HEK293 (cell line): Measurements from ENCODE around the gene SIDT2.

Source experiments
- EGR2 ChIP-seq: fragments of 450-650 bp; formaldehyde crosslinking; IDR thresholded peaks from 2 replicates; pipeline ENCODE4 v1.5.1; 2016; ENCODE audit warnings: low read depth, missing biosample characterization, missing genetic modification characterization
- ELK4 ChIP-seq: IDR thresholded peaks from 2 replicates; pipeline ENCODE4 v1.6.1; 2011; ENCODE audit warnings: mild to moderate bottlenecking, low read depth, low read length, borderline replicate concordance
- HOXA7 ChIP-seq: sonication (generic); formaldehyde crosslinking; IDR thresholded peaks from 2 replicates; pipeline ENCODE4 v1.8.1; 2022; ENCODE audit warnings: missing genetic modification reagents, borderline replicate concordance
- KLF10 ChIP-seq: fragments of 450-650 bp; IDR thresholded peaks from 2 replicates; pipeline ENCODE4 v1.5.1; 2018; ENCODE audit warnings: missing biosample characterization, mild to moderate bottlenecking, missing genetic modification characterization
- KLF8 ChIP-seq: fragments of 450-650 bp; formaldehyde crosslinking; IDR thresholded peaks from 2 replicates; pipeline ENCODE4 v1.5.1; 2016; ENCODE audit warnings: missing biosample characterization, missing genetic modification characterization
- OSR2 ChIP-seq: fragments of 450-650 bp; formaldehyde crosslinking; IDR thresholded peaks from 2 replicates; pipeline ENCODE4 v1.5.1; 2016; ENCODE audit warnings: missing biosample characterization, missing genetic modification characterization
- PATZ1 ChIP-seq: fragments of 450-650 bp; formaldehyde crosslinking; IDR thresholded peaks from 2 replicates; pipeline ENCODE4 v1.5.1; 2016; ENCODE audit warnings: missing biosample characterization, missing genetic modification characterization
- PRDM4 ChIP-seq: fragments of 450-650 bp; formaldehyde crosslinking; IDR thresholded peaks from 2 replicates; pipeline ENCODE4 v1.5.1; 2017; ENCODE audit warnings: missing biosample characterization, missing genetic modification characterization
- SP3 ChIP-seq: fragments of 450-650 bp; formaldehyde crosslinking; IDR thresholded peaks from 2 replicates; pipeline ENCODE4 v1.5.1; 2016; ENCODE audit warnings: missing biosample characterization, missing genetic modification characterization
- ZBTB21 ChIP-seq: fragments of 450-650 bp; formaldehyde crosslinking; IDR thresholded peaks from 2 replicates; pipeline ENCODE4 v1.5.1; 2017; ENCODE audit warnings: missing biosample characterization, missing genetic modification characterization
- ZBTB8A ChIP-seq: fragments of 450-650 bp; formaldehyde crosslinking; IDR thresholded peaks from 2 replicates; pipeline ENCODE4 v1.5.1; 2016; ENCODE audit warnings: missing biosample characterization, missing genetic modification characterization
- ZEB2 ChIP-seq: fragments of 450-650 bp; formaldehyde crosslinking; IDR thresholded peaks from 2 replicates; pipeline ENCODE4 v1.5.1; 2016; ENCODE audit warnings: missing biosample characterization, missing genetic modification characterization
- ZFP69B ChIP-seq: fragments of 450-650 bp; formaldehyde crosslinking; IDR thresholded peaks from 2 replicates; pipeline ENCODE4 v1.5.1; 2016; ENCODE audit warnings: missing biosample characterization, missing genetic modification characterization
- ZIC2 ChIP-seq: fragments of 450-650 bp; formaldehyde crosslinking; IDR thresholded peaks from 2 replicates; pipeline ENCODE4 v1.5.1; 2016; ENCODE audit warnings: missing biosample characterization, missing genetic modification characterization
- ZNF148 ChIP-seq: fragments of 450-650 bp; formaldehyde crosslinking; IDR thresholded peaks from 2 replicates; pipeline ENCODE4 v1.5.0; 2017; ENCODE audit warnings: missing biosample characterization, missing genetic modification characterization, borderline replicate concordance
- ZNF341 ChIP-seq: fragments of 450-650 bp; formaldehyde crosslinking; IDR thresholded peaks from 2 replicates; pipeline ENCODE4; 2016; ENCODE audit warnings: low read depth, missing biosample characterization, missing genetic modification characterization
- ZNF394 ChIP-seq: fragments of 450-650 bp; formaldehyde crosslinking; IDR thresholded peaks from 2 replicates; pipeline ENCODE4 v1.5.1; 2016; ENCODE audit warnings: missing biosample characterization, missing genetic modification characterization, mild to moderate bottlenecking, moderate library complexity, borderline replicate concordance
- ZNF548 ChIP-seq: fragments of 450-650 bp; formaldehyde crosslinking; IDR thresholded peaks from 2 replicates; pipeline ENCODE4 v1.5.1; 2016; ENCODE audit warnings: missing biosample characterization, missing genetic modification characterization
- ZNF560 ChIP-seq: fragments of 450-650 bp; formaldehyde crosslinking; IDR thresholded peaks from 2 replicates; pipeline ENCODE4 v1.5.1; 2017; ENCODE audit warnings: missing biosample characterization, missing genetic modification characterization, borderline replicate concordance
- ZNF600 ChIP-seq: fragments of 450-650 bp; formaldehyde crosslinking; IDR thresholded peaks from 2 replicates; pipeline ENCODE4 v1.5.1; 2016; ENCODE audit warnings: missing biosample characterization, missing genetic modification characterization
- ZNF629 ChIP-seq: fragments of 450-650 bp; formaldehyde crosslinking; IDR thresholded peaks from 2 replicates; pipeline ENCODE4 v1.5.1; 2017; ENCODE audit warnings: missing biosample characterization, missing genetic modification characterization
- ZNF76 ChIP-seq: fragments of 450-650 bp; formaldehyde crosslinking; IDR thresholded peaks from 2 replicates; pipeline ENCODE4; 2016; ENCODE audit warnings: low read depth, missing biosample characterization, missing genetic modification characterization, borderline replicate concordance
- ZNF792 ChIP-seq: fragments of 450-650 bp; formaldehyde crosslinking; IDR thresholded peaks from 2 replicates; pipeline ENCODE4 v1.5.1; 2016; ENCODE audit warnings: missing biosample characterization, missing genetic modification characterization
- ZNF843 ChIP-seq: fragments of 450-650 bp; formaldehyde crosslinking; IDR thresholded peaks from 2 replicates; pipeline ENCODE4 v1.5.1; 2016; ENCODE audit warnings: missing biosample characterization, missing genetic modification characterization
- ZXDB ChIP-seq: fragments of 450-650 bp; formaldehyde crosslinking; IDR thresholded peaks from 2 replicates; pipeline ENCODE4 v1.5.1; 2016; ENCODE audit warnings: missing biosample characterization, missing genetic modification characterization
- TF ChIP-seq, protein P1 (sequence below): fragments of 450-650 bp; formaldehyde crosslinking; IDR thresholded peaks from 2 replicates; pipeline ENCODE4 v1.5.1; 2016; ENCODE audit warnings: missing biosample characterization, missing genetic modification characterization
- TF ChIP-seq, protein P2 (sequence below): fragments of 450-650 bp; formaldehyde crosslinking; IDR thresholded peaks from 2 replicates; pipeline ENCODE4 v1.5.1; 2016; ENCODE audit warnings: missing biosample characterization, missing genetic modification characterization

The SIDT2 gene

GRCh38 chr11:117178210-117179034 lies at the start of gene SIDT2 (continued):
- no peak for TF ChIP-seq PRDM4
- TF ChIP-seq OSR2 (tag by site-specific recombination) = no peak
- peak; percentile 90 for TF ChIP-seq ZFP69B (tag by site-specific recombination)
- TF ChIP-seq, protein P1, sequence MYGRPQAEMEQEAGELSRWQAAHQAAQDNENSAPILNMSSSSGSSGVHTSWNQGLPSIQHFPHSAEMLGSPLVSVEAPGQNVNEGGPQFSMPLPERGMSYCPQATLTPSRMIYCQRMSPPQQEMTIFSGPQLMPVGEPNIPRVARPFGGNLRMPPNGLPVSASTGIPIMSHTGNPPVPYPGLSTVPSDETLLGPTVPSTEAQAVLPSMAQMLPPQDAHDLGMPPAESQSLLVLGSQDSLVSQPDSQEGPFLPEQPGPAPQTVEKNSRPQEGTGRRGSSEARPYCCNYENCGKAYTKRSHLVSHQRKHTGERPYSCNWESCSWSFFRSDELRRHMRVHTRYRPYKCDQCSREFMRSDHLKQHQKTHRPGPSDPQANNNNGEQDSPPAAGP (tag by site-specific recombination) = peak; percentile 58; the same call in 1 of the 2 replicates
- TF ChIP-seq ZNF76 (tag by site-specific recombination) = peak; percentile 49; the same call in 1 of the 2 replicates
- TF ChIP-seq ELK4 = no peak
- 0 out of 2 replicates have a peak, but pooled peaks have one; percentile 12 for TF ChIP-seq ZNF843 (tag by site-specific recombination)
- TF ChIP-seq ZNF560 (tag by site-specific recombination) = no peak
- no peak for TF ChIP-seq ZNF792 (tag by site-specific recombination)
- TF ChIP-seq KLF10 (tag by site-specific recombination) = 0 out of 2 replicates have a peak, but pooled peaks have one; percentile 42
- TF ChIP-seq ZNF341 (tag by site-specific recombination) = peak; percentile 75
- TF ChIP-seq ZIC2 (tag by site-specific recombination) = peak; percentile 52
- TF ChIP-seq KLF8 = peak; percentile 59; the same call in 1 of the 2 replicates
- TF ChIP-seq ZBTB21 (tag by site-specific recombination) = peak; percentile 66
- 0 out of 2 replicates have a peak, but pooled peaks have one; percentile 47 for TF ChIP-seq ZEB2 (tag by site-specific recombination)
- TF ChIP-seq SP3 (tag by site-specific recombination) = peak; percentile 53; the same call in 1 of the 2 replicates
- TF ChIP-seq, protein P2, sequence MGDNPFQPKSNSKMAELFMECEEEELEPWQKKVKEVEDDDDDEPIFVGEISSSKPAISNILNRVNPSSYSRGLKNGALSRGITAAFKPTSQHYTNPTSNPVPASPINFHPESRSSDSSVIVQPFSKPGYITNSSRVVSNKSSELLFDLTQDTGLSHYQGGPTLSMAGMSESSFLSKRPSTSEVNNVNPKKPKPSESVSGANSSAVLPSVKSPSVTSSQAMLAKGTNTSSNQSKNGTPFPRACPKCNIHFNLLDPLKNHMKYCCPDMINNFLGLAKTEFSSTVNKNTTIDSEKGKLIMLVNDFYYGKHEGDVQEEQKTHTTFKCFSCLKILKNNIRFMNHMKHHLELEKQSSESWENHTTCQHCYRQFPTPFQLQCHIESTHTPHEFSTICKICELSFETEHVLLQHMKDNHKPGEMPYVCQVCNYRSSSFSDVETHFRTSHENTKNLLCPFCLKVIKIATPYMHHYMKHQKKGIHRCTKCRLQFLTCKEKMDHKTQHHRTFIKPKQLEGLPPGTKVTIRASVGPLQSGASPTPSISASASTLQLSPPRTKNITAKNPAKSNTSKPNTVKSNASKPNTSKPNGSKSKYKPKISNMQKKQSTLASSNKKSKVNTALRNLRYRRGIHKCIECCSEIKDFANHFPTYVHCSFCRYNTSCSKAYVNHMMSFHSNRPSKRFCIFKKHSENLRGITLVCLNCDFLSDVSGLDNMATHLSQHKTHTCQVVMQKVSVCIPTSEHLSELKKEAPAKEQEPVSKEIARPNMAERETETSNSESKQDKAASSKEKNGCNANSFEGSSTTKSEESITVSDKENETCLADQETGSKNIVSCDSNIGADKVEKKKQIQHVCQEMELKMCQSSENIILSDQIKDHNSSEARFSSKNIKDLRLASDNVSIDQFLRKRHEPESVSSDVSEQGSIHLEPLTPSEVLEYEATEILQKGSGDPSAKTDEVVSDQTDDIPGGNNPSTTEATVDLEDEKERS (tag by site-specific recombination) = no peak
- TF ChIP-seq ZNF148 (tag by site-specific recombination) = no peak
- TF ChIP-seq EGR2 (tag by site-specific recombination) = no peak
- peak; percentile 62 for TF ChIP-seq PATZ1
- no peak for TF ChIP-seq HOXA7 (CRISPR knock-in tag)
- TF ChIP-seq ZNF629 = peak; percentile 85
- peak; percentile 11; the same call in 1 of the 2 replicates for TF ChIP-seq ZNF600
- peak; percentile 96 for TF ChIP-seq ZBTB8A (tag by site-specific recombination)
- TF ChIP-seq ZNF394 (tag by site-specific recombination) = peak; percentile 32; the same call in 1 of the 2 replicates
- TF ChIP-seq ZXDB (tag by site-specific recombination) = peak; percentile 58
- TF ChIP-seq ZNF548 = no peak
